Ecto neural progenitor cell (in vitro differentiated cells): ENCODE results near the gene CA5A.

ENCODE experiments used
- DNase-seq: peaks from one replicate; pipeline ENCODE4 v3.0.0-alpha.2; 2018; ENCODE audit warnings: low spot score

CA5A gene

DNA sequence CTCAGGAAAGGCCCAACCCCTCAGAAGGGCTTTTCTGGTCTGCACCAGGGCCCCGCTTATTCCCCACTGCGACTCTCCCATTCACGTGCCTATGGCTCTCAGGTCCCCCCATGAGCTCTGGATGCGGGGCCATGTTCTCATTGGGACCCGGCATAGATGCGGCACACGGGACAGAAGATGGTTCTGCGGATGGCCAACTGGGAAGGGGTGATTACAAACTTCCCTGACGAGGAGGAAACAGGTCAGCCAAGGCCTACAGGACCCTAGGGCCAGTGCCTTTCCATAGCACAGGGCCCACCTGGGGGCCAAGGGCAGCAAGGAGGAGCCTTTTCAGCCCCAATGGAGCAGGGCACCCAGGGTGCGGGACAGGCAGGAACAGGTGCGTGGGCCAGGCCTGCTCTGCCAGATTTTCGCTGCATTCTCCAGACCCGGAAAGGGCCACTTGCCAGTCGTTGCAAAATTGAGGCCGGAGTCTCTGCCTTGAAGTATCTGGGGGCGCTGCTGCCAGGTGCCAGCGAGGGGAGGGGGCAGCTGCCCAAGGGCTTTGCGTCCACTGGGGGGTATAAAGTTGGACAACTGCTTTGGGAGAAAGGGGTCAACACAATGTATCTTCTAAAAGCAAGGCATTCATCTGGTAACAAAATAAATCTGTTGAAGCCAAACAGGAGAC, 87.5 kb downstream of the CA5A start:
- no peak for DNase-seq

DNA sequence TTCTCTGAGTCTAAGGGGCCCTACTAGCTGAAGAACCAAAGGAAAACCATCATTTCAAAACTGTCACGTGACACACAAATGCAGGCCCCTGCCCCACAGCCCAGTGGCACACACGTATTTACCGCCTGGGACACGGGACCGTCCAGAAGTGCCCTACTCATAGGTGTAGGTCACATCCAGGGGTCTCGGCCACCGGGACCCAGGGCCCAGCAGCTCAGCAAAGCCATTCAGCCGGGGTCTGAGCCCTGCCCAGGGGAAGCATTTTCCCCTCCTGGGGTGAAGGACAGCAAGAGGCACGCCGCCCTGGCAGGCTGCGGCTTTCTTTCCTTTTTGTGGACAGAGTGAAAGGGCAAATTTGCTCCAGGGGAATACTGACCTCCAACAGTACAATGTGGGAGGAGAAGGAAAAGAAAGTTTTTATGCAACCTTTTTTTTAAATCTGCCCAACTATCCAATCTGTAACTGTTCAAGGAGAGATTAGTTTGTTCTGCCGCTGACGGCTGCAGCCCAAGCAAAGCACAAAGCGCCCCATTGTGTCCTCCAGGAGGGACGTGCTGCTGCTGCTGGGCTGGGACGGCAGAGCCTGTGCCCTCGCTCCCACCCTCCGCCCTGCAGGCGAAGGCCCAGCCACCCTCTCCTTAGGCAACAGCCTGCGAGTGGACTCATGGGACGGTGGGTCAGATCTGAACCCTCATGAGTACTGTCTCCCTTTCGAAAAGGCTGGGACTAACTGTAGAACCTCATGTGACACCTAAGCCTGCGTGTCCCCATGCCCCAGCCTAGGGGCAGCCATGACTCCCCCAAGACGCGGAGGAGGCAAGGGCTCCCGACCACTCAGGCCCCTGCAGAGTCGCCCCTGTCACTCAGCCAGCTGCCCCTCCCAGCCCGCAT, 88.3 kb downstream of the CA5A start:
- peak; percentile 73 for DNase-seq

DNA sequence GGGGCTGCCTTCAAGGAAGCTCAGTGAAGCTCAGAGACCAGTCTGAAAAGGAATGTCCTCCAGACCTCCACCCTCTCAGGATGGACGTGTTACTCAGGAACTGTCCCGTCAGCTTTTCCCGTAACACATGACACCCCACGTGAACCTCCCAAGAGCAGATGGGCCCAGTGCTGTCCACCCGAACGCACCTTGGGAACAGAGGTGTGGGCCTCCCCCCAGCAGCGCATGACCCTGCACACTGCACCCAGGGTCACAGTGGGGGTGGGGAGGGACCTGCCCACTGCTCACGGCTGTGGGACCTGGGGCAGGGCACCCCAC, 88.9 kb downstream of the CA5A start:
- no peak for DNase-seq

DNA sequence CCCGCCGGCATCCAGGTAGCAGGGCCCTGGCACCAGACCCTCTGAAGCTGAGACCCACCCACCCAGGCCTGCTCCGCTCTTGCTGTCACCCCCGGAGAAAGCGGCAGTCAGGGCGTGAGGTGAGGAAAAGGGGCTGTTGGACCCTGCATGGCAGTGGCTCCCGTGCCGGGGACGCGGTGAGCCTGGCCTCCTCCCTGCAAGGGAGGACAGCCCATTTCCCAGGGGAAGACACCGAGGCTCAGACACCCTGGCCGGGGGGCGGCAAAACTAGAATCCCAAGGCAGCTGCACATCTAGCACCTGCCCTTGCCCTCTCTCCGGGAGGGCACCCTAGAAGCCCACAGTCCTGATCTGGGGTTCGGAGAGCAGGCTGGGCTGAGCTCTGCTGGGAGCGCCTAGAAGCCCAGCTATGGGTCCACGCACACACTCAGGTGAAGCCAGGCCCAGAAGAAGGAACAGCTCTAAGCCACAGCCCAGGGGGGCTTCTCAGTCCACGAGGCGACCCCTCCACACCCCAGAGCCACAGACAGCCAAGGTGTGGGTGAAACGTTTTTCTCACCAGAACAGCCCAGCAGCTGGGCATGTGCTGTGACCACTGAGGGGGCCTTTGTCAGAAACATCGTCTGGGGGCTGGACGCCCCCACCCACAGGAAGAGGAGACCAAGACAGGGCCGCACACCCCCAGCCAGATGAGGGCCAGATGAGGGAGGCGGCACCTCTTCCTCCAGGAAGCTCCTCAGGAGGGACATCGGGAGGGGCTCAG, 89.4 kb downstream of the CA5A start:
- DNase-seq: no peak

DNA sequence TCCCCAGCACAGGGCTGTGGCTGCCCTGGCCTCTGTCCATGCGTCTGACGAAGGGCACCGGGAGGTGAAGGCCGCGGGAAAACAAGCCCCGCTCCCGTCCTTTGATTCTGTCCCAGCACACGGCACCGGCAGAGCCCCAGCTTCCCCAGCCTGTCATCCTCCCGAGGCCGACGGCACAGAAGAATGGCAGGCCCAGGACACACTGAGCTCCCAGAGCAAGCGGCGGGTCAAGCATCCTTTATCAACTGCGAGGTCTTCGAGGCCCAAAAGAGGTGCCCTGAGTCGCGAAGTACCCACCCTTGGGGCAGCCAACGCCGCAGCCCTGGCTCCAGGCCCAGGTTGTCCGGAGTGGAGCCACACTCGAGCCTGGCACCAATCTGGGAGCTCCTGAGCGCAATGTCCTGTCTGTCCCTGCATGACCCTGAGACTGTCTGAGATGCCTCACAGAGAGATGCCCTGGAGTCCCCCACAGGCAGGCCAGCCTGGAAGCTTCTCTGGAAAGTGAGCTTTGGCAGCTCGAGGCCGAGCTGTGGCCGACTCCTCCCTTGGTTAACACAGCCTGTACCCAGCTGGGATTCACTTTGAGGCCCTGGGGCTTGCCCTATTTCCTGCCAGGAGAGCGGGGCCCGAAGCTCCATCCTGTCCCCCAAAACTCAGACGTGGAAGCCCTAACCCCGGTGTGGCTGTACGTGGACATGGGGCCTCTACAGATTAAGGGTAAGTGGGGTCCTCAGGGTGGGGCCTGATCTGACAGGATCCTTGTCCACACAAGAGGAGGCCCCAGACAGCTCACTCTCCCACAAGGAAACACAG, 90.3 kb downstream of the CA5A start:
- no peak for DNase-seq

DNA sequence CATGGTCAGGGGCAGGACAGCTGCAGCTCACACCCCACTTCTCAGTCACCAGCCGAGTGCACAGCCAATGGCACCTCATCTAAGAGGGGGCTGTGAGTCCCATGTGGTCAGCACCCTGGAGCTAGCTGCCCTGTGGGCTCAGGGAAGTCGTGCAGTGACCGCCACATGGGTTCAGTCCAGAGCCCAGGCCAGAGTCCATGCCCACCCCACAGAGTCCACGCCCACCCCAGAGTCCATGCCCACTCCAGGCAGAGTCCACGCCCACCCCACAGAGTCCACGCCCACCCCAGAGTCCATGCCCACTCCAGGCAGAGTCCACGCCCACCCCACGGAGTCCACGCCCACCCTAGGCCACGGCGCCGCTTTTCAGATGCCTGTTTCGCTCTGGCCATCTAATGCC, 91.1 kb downstream of the CA5A start:
- DNase-seq: no peak

DNA sequence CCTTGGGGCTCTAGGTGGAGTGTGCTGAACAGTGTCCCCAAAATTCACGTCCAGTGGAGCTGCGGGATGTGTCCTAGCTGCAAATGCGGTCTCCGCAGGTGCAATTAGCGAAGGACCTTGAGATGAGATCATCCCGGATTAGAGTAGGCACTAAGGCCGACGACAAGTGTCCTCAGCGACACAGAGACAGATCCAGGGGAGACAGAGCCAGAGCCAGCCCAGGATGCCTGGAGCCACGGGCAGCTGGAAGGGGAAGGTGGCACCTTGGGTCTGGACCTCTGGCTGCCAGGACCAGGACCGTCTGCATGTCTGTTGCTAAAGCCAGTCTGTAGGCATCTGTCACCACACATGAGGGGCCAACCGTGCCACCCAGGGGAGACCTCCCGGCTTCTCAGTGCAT, 91.5 kb downstream of the CA5A start:
- no peak for DNase-seq

DNA sequence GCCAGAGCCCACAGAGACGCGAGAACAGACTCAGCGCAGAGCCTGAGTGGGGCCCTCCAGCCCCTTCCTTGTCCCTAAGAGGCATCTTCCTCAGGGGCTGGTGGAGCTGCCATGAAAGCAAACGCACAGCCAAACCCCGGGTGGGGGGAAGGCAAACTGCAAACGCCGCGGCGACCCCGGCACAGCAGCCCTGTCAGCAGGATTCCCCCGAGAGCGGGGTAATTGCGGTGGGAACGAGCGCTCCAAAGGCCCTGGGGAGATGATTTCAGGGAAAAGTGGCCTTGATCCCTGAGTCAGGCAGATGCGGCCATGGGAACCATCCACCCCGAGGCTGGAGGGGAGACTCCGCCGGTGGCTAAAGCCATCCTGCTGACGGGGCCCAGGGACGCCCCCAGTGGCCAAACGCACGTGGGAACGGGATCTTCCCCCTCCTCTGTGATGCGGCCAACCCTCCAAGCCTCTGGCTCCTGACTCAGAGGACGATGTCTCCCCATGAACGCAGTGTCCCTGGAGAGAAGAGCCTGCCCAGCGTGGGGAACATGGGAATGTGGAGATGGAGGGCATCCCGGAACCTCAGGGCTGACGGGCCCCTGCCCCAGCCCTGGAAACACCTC, 92.1 kb downstream of the CA5A start:
- DNase-seq: no peak

DNA sequence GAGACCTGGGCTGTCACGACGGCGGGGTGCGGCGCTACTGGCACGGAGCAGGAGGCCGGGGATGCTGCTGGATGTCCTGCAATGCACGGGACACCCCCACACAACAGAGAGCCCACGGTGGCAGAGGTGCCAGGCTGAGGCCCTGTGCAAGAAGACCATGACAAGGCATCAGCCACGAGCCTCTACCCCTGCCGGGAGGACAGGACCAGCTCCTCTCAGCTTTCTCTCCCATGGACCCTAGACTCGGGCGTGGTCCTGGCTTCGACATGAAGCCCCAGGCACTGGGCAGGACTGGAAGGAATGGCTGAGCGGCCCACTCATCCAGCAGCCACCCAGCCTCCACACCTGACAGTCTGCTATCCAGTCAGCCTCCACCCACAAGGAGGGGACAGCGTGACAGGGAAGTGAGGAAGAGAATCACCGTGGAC, 92.6 kb downstream of the CA5A start:
- no peak for DNase-seq

DNA sequence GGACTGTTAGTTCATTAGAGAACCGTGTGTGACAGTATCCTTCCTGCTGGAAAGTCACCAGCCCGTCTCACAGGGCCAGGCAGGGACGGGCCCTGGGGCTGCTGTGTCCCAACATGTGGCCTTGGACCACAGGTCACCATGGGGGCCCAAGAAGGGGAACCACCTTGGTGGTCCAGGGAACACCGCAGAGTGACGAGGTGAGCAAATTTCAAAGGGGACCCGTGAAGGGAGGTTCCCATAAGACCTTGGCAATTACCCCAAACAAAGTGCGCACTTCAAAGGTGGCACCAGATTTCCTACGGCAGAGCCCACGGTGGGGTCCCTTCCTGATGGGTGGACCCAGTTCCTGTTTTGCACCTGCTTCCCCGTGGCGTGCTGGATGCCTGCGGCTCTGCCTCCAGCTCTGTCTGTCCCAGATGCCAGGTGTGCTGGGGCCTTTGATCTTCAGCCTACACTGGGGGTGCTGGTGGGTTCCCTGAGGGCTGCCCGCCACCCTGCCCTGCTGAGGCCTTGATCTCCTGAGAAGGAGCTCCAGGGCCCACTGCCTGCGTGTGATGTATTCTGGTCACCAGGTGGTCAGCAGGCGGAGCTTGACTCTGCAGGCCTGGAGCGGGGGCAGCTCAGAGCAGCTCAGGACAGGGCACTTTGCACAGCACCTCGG, 94.0 kb downstream of the CA5A start:
- DNase-seq: no peak

DNA sequence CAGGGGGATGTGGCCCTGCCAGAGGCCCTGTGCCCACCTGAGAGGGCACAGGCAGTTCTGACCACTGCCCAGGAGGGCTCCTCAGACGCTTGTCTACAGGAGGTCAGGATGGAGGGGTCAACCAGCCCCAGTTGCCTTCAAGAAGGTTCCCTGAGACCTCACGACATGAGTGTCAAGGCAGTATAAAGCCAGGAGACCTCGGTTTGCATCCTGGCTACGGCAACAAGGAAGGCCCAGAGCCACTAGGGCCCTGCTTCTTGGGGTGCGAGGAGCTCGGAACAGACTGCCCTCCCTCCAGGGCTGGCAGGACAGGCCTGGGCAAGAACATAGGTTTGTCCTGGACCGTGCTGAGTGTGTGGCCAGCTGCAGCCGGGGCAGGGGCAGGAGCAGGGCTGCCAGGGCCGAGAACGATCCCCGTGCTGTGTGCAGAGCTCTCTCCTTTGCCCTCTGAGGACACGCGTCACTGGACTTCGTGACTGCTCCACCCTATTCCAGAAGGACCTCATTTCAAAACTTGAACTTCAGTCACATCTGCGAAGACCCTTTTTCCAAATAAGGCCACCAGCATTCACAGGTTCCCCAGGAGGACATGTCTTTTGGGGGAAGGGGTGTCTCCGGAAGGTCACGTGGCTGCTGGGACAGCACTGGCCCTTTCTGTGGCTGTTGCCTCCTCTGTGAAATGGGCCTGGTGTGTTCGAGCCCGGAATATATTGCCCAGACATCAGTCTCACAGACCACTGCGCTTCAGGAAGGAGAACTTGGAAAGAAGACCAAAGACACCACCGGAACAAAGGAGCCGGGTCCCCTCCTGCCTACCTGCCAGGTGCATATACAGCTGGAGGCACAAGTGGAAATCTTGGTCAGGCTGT, 94.8 kb downstream of the CA5A start:
- no peak for DNase-seq

DNA sequence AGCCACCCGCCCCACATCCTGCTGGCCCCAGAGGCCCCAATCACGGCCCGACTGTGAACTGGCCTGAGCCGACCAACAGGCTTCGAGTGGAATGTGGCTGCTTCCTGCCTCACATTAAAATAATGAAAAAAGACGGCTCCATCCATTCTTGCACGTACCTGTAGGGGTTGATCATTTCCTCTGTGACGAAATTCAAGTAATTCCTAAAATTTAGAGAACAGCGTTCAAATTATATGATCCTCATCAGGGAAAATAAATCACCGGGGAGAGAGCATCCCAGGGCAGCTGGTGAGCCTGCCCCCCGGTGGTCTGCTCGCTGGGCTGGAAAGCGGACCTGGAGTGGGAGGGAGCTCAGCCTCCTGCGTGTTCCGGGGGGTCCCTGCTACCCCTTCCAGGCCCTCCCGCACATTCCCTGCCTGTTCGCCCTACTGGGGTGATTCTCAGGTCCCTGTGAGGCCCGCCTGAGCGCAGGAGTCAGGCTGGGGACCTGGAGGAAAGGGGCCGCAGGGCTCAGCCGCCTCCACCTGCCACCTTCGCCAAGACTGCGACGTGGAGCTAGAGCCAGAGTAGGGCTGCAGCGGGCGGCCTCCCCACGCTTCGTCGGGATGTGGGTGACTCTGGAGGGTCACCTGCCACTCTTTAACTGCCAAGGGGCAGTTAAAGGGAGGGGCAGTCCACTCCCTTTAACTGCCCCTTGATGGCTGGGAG, 95.9 kb downstream of the CA5A start:
- no peak for DNase-seq

DNA sequence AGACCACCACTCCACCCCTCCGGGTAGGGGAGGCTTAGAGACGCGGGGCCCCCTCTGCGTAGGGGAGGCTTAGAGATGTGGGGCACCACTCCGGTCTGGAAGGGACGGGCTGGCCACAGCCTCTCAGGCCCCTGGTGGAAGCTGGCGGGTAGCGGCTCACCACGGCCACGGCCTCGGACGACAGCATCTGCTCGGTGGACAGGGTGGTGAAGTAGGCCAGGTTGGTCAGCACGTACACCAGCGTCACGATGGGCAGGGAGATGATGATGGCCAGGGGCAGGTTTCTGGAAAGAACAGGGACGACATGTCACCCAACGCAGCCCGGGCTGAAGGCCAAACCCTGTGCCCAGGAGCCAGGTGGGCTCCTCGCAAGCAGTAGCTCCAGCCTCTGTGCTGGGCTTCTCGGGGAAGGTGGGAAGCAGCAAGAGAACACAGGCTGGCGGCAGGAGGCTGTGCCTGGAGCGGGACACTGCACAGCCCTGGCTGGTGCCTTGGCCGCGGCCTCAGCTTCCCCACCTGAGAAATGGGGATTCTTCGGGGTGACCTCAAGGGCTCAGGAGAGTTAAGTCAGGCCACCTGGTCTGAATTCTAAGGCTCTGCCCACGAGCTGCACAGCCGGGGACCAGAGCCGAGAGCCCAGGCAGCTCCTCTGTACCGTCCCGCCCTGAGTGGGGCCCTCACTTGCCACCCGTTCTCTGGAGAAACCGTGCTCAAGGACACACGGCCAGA, 96.6 kb downstream of the CA5A start:
- DNase-seq: no peak

DNA sequence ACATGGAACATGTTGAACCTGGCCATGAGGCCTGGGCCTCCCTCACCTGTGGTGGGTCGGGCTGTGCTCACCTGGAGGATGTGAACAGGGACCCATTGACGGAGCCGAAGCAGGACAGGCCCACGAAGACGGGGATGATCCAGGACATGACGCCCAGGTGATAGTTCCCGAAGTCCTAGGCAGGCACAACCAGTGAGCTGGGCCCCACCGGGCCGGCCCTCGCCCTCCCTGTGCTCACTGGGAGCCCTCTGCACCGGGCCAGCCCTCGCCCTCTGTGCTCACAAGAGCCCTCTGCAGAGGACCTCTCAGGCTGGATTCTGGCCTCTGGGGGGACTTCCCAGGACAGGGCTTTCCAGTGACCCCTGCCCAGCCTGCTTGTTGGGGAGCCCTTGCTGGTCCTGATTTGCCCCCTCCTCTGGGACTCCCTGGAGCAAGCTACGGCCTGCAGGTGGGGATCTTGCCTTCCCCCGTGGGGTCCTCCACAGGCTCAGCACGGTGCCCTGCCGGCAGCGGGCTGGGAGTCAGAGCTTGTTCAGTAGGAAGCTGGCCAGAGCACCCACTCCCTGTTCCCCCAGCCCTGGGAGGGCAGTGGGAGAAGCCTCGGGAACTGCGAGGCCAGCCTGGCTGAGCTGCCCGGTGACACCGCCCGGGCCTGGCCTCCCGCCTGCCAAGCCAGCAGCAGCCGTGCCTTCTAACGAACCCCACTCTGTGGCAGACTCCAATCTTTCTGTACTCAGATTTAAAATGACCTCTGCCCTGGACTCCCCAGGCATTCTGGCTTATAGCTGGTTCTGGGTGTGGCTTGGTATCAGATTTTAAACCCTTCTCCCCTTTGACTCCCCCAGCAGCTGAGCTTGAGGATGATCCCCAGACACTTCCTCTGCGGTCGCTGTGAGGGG, 97.4 kb downstream of the CA5A start:
- no peak for DNase-seq
